Skeletal muscle satellite cell (primary cell): ENCODE results near the gene PASD1.
"Not testable (repeated sequence)": the region's sequence is repeated elsewhere in the genome, so short reads cannot be mapped to it uniquely, and the experiment has no call there.

Experiments
- H3K27me3 ChIP-seq: 2 replicates; pipeline ENCODE4 v1.7.0; 2013; ENCODE audit warnings: low read length; ENCODE audit not compliant: control insufficient read depth, insufficient read depth
- H3K36me3 ChIP-seq: 2 replicates; pipeline ENCODE4 v1.7.0; 2013; ENCODE audit warnings: mild to moderate bottlenecking, control low read depth, low read length; ENCODE audit not compliant: insufficient read depth
- H3K4me1 ChIP-seq: 2 replicates; pipeline ENCODE4 v1.7.0; 2013; ENCODE audit warnings: low read length; ENCODE audit not compliant: control insufficient read depth, insufficient read depth
- H3K4me2 ChIP-seq: 2 replicates; pipeline ENCODE4 v1.7.0; 2013; ENCODE audit warnings: mild to moderate bottlenecking, low read length
- H3K4me3 ChIP-seq: 2 replicates; pipeline ENCODE4 v1.7.0; 2013; ENCODE audit warnings: low read length
- H3K9ac ChIP-seq: 2 replicates; pipeline ENCODE4 v1.7.0; 2013; ENCODE audit warnings: mild to moderate bottlenecking, low read depth, low read length, moderate library complexity
- H3K9me3 ChIP-seq: replicated peaks from 2 replicates; pipeline ENCODE4 v1.7.0; 2013; ENCODE audit warnings: mild to moderate bottlenecking, control low read depth, low read length

Gene PASD1

GRCh38 chrX:151694121-151694520, 130.6 kb downstream of the PASD1 start:
- H3K9ac ChIP-seq, result no peak overlapping the region
- H3K4me3 ChIP-seq, result no peak overlapping the region
- no peaks in the 10 kb centered on the region for H3K4me1 ChIP-seq
- no peak overlapping the region for H3K4me2 ChIP-seq
- no peaks in the 10 kb centered on the region for H3K27me3 ChIP-seq
- no peaks in the 10 kb centered on the region for H3K36me3 ChIP-seq
- no peaks in the 10 kb centered on the region for H3K9me3 ChIP-seq

DNA sequence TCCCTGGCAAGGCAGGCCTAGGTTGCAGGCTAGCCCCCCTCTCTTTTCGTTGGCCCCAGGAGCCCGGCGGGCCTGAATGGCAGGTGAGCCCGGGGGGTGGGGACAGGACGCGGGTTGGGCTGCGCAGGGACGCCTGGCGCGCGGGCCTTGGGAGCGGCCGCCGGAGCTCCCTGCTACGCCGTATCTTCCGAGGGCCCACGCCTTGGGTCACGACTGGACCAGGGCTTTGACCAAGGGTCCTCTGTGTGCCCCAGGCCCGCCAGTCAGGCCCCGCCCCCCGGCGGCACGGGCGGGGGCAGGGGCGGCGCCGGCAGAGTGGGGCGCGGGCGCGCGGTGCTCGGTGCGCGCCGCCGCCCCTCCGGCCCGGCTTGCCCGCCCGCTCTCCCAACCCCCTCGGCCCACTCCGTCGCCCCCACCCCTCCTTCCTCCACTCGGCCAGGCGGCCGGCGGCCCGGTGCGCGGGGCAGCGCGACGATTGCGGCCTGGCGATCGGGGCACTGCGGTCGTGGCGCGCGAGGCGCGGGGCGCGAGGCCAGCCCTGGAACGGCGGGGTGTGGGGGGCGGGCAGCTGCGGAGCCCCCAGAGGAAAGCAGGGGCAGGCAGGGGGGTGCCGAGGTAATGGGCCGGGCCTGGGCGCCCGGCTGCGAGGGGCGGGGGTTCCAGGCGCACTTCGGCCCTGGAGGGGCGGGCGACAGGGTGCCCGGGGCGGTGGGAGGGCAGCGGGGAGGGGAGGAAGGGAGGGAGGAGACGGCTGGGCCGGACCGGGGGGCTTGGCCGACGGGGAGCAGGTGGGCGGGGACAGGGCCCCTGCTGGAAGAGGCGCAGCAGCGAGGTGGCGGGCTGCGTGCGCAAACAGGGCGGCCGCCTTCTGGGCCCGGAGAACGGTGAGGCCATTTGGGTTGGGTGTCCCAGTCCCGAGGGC, 131.4 kb downstream of the PASD1 start, which contains the start of gene PRRG3:
PRRG3 (plus strand) TSS at position 798 of the 922 bp plus-strand sequence. CDS start 3,357 bp downstream, outside the sequence.
- Histone ChIP-seq H3K36me3 (no peaks in the 10 kb centered on the region), H3K27me3 (no peaks in the 10 kb centered on the region), H3K4me1 (no peaks in the 10 kb centered on the region), H3K9ac (no peak within 1 kb of the TSS), H3K4me2 (no peak within 1 kb of the TSS), H3K9me3 (no peaks in the 10 kb centered on the region), H3K4me3 (no peak within 1 kb of the TSS)

DNA sequence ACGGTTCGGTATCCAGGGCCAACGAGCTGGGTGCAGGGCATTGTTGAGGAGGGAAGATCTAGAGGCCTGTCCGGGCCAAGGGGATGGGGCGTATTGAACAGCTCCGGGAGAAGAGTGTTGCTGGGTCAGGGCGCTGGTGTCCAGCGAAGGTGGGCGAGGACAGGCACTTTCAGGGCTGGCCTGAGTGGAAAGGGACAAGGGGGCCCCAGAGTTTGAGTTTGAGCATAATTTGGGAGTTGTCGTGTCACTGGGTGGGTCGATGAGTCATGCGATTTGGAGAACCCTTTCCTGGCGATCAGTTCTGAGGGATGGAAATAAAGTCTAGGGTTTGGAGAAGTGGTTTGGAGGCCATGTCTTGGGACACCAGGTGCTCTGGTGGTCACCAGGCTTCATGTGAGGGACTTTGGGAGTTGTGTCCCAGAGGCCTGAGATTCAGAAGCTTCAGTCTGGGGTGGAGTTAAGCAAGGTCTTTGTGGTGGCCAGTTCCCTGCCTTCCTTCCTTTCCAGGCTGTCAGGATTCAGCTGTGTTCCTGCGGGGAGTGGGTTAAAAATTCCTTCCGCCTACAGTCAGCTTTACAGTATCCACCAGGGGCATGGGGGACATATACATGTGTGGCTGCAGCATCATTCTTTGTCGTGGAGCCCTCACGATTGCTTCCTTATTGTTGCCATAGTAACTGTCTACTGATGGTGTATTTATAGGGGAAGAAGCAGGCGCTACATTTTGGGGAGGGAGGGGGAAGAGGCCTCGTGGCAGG, 132.3 kb downstream of the PASD1 start:
- Histone ChIP-seq H3K9ac (no peak overlapping the region), H3K4me3 (no peak overlapping the region), H3K27me3 (no peaks in the 10 kb centered on the region), H3K4me1 (no peaks in the 10 kb centered on the region), H3K36me3 (no peaks in the 10 kb centered on the region), H3K4me2 (no peak overlapping the region), H3K9me3 (no peaks in the 10 kb centered on the region)

DNA sequence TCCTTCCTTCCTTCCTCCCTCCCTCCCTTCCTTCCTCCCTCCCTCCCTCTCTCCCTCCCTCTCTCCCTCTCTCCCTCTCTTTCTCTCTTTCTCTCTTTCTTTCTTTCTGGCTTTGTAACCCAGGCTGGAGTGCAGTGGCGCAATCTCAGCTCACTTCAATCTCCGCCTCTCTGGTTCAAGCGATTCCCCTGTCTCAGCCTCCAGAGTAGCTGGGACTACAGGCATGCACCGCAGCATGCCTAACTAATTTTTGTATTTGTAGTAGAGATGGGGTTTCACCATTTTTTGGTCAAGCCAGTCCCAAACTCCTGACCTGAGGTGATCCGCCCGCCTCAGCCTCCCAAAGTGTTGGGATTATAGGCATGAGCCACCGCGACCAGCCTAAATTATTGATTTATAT, 133.6 kb downstream of the PASD1 start:
- H3K9me3 ChIP-seq, H3K9ac ChIP-seq, H3K4me2 ChIP-seq, H3K27me3 ChIP-seq, H3K4me3 ChIP-seq, H3K4me1 ChIP-seq, H3K36me3 ChIP-seq: not testable (repeated sequence)

- no peaks in the 10 kb centered on the region for H3K27me3 ChIP-seq
- no peaks in the 10 kb centered on the region for H3K4me1 ChIP-seq
- H3K9ac ChIP-seq, result no peak overlapping the region
- no peak overlapping the region for H3K4me3 ChIP-seq
- no peaks in the 10 kb centered on the region for H3K36me3 ChIP-seq
- no peaks in the 10 kb centered on the region for H3K9me3 ChIP-seq
- H3K4me2 ChIP-seq, result no peak overlapping the region
Measured at GRCh38 chrX:151697522-151697921, 134.0 kb downstream of the PASD1 start.

- H3K4me2 ChIP-seq, result no peak overlapping the region
- H3K9me3 ChIP-seq, result no peaks in the 10 kb centered on the region
- H3K27me3 ChIP-seq, result no peaks in the 10 kb centered on the region
- no peaks in the 10 kb centered on the region for H3K36me3 ChIP-seq
- no peak overlapping the region for H3K4me3 ChIP-seq
- H3K9ac ChIP-seq, result no peak overlapping the region
- H3K4me1 ChIP-seq, result no peaks in the 10 kb centered on the region
Measured at GRCh38 chrX:151698485-151698884, 135.0 kb downstream of the PASD1 start.

DNA sequence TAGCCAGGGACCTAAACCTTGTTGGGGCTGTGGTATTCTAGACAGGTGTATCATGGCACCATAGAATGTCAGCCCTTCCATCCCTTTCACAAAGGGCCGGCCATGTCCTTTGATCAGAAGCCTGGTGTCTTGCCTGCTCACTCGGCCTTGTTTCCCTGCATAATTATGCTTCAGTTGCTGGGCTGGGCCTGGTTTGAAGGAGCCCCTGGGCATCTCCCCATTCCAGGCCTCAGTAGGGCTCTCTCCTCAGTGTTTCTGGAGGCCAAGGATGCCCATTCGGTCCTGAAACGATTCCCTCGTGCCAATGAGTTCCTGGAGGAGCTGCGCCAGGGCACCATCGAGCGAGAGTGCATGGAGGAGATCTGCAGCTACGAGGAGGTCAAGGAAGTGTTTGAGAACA, 136.3 kb downstream of the PASD1 start:
- no peak overlapping the region for H3K4me2 ChIP-seq
- H3K36me3 ChIP-seq, result no peaks in the 10 kb centered on the region
- H3K4me1 ChIP-seq, result no peaks in the 10 kb centered on the region
- no peaks in the 10 kb centered on the region for H3K9me3 ChIP-seq
- no peak overlapping the region for H3K9ac ChIP-seq
- H3K4me3 ChIP-seq, result no peak overlapping the region
- no peaks in the 10 kb centered on the region for H3K27me3 ChIP-seq

DNA sequence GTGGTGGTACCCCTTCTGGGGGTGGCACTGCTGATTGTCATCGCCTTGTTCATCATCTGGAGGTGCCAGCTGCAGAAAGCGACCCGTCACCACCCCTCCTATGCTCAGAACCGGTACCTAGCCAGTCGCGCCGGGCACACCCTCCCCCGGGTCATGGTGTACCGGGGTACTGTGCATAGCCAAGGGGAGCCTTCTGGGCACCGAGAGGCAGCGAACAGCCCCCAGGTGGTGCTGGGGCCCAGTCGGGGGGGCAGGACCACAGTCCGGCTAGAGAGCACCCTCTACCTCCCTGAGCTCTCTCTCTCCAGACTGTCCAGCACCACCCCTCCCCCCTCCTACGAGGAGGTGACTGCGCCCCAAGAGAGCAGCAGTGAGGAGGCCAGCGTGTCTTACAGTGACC, 137.1 kb downstream of the PASD1 start:
- no peaks in the 10 kb centered on the region for H3K4me1 ChIP-seq
- H3K4me3 ChIP-seq, result no peak overlapping the region
- H3K9me3 ChIP-seq, result no peaks in the 10 kb centered on the region
- no peaks in the 10 kb centered on the region for H3K27me3 ChIP-seq
- no peak overlapping the region for H3K9ac ChIP-seq
- no peak overlapping the region for H3K4me2 ChIP-seq
- H3K36me3 ChIP-seq, result no peaks in the 10 kb centered on the region

DNA sequence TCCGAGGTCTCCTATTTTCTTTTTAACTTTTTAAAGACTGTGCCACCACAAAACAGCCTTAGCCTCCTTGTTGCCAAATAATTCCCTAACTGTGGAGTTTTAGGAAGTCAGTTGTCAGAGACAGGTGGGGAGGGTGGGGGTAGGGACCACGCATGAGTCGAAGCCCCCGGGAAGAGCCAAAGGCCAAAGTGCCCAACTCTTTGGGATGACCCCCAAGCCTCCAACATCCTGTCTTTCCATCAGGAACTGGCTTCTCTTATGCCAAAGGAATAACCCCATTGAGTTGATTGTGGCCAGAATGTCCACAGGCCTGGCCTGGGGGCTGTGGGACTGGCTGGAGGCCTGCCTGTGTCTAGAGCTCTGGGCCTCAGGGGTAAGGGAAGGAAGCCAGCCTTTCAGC, 137.6 kb downstream of the PASD1 start:
- H3K9me3 ChIP-seq, result no peaks in the 10 kb centered on the region
- no peak overlapping the region for H3K4me3 ChIP-seq
- no peak overlapping the region for H3K4me2 ChIP-seq
- no peaks in the 10 kb centered on the region for H3K36me3 ChIP-seq
- H3K9ac ChIP-seq, result no peak overlapping the region
- no peaks in the 10 kb centered on the region for H3K27me3 ChIP-seq
- no peaks in the 10 kb centered on the region for H3K4me1 ChIP-seq

DNA sequence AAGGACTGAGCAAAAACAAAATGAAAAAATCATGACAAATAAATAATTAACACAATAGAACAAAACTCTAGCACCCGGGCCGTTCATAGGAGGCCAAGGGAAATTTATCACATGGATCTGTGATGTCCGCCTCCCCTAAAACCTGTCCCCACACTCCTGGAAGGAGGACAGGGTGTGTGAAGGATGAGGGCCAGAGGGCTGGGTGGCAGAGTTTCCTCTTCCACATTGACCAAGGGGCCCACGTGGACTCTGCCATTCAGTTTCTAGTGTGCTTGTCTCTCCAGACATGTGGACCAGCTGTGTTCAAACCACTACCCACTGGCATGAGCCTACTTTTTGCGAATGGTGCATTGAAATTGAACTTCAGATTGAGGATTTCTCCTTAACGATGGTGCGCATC, 138.1 kb downstream of the PASD1 start:
- Histone ChIP-seq H3K4me2 (no peak overlapping the region), H3K9me3 (no peaks in the 10 kb centered on the region), H3K27me3 (no peaks in the 10 kb centered on the region), H3K4me3 (no peak overlapping the region), H3K4me1 (no peaks in the 10 kb centered on the region), H3K36me3 (no peaks in the 10 kb centered on the region), H3K9ac (no peak overlapping the region)

- no peaks in the 10 kb centered on the region for H3K4me1 ChIP-seq
- no peak overlapping the region for H3K9ac ChIP-seq
- H3K27me3 ChIP-seq, result no peaks in the 10 kb centered on the region
- H3K4me2 ChIP-seq, result no peak overlapping the region
- H3K4me3 ChIP-seq, result no peak overlapping the region
- no peaks in the 10 kb centered on the region for H3K36me3 ChIP-seq
- H3K9me3 ChIP-seq, result no peaks in the 10 kb centered on the region
Measured at GRCh38 chrX:151702026-151702714, 138.7 kb downstream of the PASD1 start.
